NB4 (cell line): Measurements from ENCODE around the gene SPEN.

Source experiments
- MYC ChIP-seq: IDR thresholded peaks from 2 replicates; pipeline ENCODE4 v1.6.1; 2011; ENCODE audit warnings: low read depth, low read length
- POLR2A ChIP-seq: IDR thresholded peaks from 2 replicates; pipeline ENCODE4 v1.6.1; 2011; ENCODE audit warnings: mild to moderate bottlenecking; ENCODE audit not compliant: insufficient read length; ENCODE audit errors: extremely low read depth
- TF ChIP-seq, protein P1 (sequence below): IDR thresholded peaks from one replicate; pipeline ENCODE4 v1.5.1; 2012; ENCODE audit warnings: low read depth, low read length

DNA sequence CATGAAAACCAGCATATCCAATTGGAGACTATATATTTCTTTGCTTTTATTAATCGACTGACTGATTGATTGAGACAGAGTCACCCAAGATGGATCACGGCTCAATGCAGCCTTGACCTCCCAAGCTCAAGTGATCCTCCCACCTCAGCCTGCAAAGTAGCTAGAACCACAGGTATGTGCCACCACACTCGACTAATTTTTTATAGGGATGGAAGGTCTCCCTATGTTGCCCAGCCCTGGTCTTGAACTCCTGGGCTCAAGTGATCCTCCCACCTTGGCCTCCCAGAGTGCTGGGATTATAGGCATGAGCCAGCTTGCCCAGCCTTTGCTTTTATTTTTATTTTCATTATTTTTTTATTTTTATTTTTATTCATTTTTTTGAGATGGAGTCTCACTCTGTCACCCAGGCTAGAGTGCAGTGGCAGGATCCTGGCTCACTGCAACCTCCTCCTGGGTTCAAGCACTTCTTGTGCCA lies 5.4 kb downstream of the SPEN start:
- TF ChIP-seq, protein P1, sequence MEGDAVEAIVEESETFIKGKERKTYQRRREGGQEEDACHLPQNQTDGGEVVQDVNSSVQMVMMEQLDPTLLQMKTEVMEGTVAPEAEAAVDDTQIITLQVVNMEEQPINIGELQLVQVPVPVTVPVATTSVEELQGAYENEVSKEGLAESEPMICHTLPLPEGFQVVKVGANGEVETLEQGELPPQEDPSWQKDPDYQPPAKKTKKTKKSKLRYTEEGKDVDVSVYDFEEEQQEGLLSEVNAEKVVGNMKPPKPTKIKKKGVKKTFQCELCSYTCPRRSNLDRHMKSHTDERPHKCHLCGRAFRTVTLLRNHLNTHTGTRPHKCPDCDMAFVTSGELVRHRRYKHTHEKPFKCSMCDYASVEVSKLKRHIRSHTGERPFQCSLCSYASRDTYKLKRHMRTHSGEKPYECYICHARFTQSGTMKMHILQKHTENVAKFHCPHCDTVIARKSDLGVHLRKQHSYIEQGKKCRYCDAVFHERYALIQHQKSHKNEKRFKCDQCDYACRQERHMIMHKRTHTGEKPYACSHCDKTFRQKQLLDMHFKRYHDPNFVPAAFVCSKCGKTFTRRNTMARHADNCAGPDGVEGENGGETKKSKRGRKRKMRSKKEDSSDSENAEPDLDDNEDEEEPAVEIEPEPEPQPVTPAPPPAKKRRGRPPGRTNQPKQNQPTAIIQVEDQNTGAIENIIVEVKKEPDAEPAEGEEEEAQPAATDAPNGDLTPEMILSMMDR: no peak
- TF ChIP-seq POLR2A: no peak
- no peak for TF ChIP-seq MYC
